MM.1S (cell line): Measurements from ENCODE around the gene PGGT1B.
A peak's percentile ranks its signal among the peaks of the same experiment; 100 is the strongest.
"Not testable (repeated sequence)": the region's sequence is repeated elsewhere in the genome, so short reads cannot be mapped to it uniquely, and the experiment has no call there.

Experiments
- DNase-seq: peaks from one replicate; pipeline ENCODE4 v3.0.0-alpha.2; 2015
- H2AFZ ChIP-seq: fragments of 300-600 bp; sonication (generic); 2 replicates; pipeline ENCODE4 v1.6.0; 2016; ENCODE audit warnings: antibody characterized with exemption, low read length
- H3F3A ChIP-seq: fragments of 300-600 bp; sonication (generic); 2 replicates; pipeline ENCODE4 v1.6.1; 2016; ENCODE audit warnings: mild to moderate bottlenecking, antibody characterized with exemption, low read length, moderate library complexity, mixed read lengths; ENCODE audit not compliant: insufficient read depth
- H3K27ac ChIP-seq: fragments of 300-600 bp; sonication (generic); 2 replicates; pipeline ENCODE4 v1.5.1; 2016; ENCODE audit warnings: mild to moderate bottlenecking, low read length
- H3K27me3 ChIP-seq: fragments of 300-600 bp; sonication (generic); replicated peaks from 2 replicates; pipeline ENCODE4 v1.6.0; 2016; ENCODE audit warnings: low read length; ENCODE audit not compliant: insufficient read depth
- H3K36me3 ChIP-seq: fragments of 300-600 bp; sonication (generic); replicated peaks from 2 replicates; pipeline ENCODE4 v1.6.1; 2016; ENCODE audit warnings: mild to moderate bottlenecking, low read length, mixed read lengths; ENCODE audit not compliant: insufficient read depth
- H3K4me1 ChIP-seq: fragments of 300-600 bp; sonication (generic); 2 replicates; pipeline ENCODE4 v1.6.1; 2016; ENCODE audit warnings: low read length, mixed read lengths
- H3K4me2 ChIP-seq: fragments of 300-600 bp; sonication (generic); 2 replicates; pipeline ENCODE4 v1.6.0; 2016; ENCODE audit warnings: low read depth, low read length
- H3K4me3 ChIP-seq: fragments of 300-600 bp; sonication (generic); 2 replicates; pipeline ENCODE4 v1.5.1; 2016; ENCODE audit warnings: low read length, mixed read lengths
- H3K79me2 ChIP-seq: fragments of 300-600 bp; sonication (generic); 2 replicates; pipeline ENCODE4 v1.6.1; 2016; ENCODE audit warnings: mixed run types, low read length, mixed read lengths
- H3K9ac ChIP-seq: fragments of 300-600 bp; sonication (generic); 2 replicates; pipeline ENCODE4 v1.6.1; 2016; ENCODE audit warnings: low read length, mixed read lengths
- H3K9me2 ChIP-seq: fragments of 300-600 bp; sonication (generic); replicated peaks from 2 replicates; pipeline ENCODE4 v1.6.1; 2016; ENCODE audit warnings: mild to moderate bottlenecking, low read length, mixed read lengths; ENCODE audit not compliant: insufficient read depth
- H3K9me3 ChIP-seq: fragments of 300-600 bp; sonication (generic); replicated peaks from 2 replicates; pipeline ENCODE4 v1.6.1; 2016; ENCODE audit warnings: mild to moderate bottlenecking, low read length, mixed read lengths; ENCODE audit not compliant: insufficient read depth
- H4K20me1 ChIP-seq: fragments of 300-600 bp; sonication (generic); 2 replicates; pipeline ENCODE4 v1.6.1; 2016; ENCODE audit warnings: mild to moderate bottlenecking, low read length, moderate library complexity, mixed read lengths; ENCODE audit not compliant: insufficient read depth
- CTCF ChIP-seq: fragments of 300-600 bp; sonication (generic); IDR thresholded peaks from 2 replicates; pipeline ENCODE4 v1.5.1; 2016; ENCODE audit warnings: antibody characterized with exemption, low read length, mixed read lengths
- EZH2 ChIP-seq: fragments of 300-600 bp; sonication (generic); optimal IDR thresholded peaks from 2 replicates; pipeline ENCODE3; 2017; ENCODE audit warnings: low read depth, mild to moderate bottlenecking, antibody characterized with exemption, low read length, mixed read lengths
- EZH2phosphoT487 ChIP-seq: fragments of 300-600 bp; sonication (generic); IDR thresholded peaks from 2 replicates; pipeline ENCODE4 v1.6.1; 2018; ENCODE audit warnings: antibody characterized with exemption, low read length

PGGT1B gene

GRCh38 chr5:115262011-115262320 is 711 bp downstream of the PGGT1B start:
- TF ChIP-seq CTCF (no peak), EZH2phosphoT487 (no peak), EZH2 (no peak)
- peaks cover 59% of the 10 kb centered on the region for H3K79me2 ChIP-seq
- peak overlapping the region; percentile 71; the same call in 1 of the 2 replicates for H3K27ac ChIP-seq
- peaks cover 16% of the 10 kb centered on the region for H3K4me1 ChIP-seq
- no peaks in the 10 kb centered on the region for H3K27me3 ChIP-seq
- H3F3A ChIP-seq, result peaks cover 9% of the 10 kb centered on the region; the same call in 1 of the 2 replicates
- H3K9me3 ChIP-seq, result 0 out of 2 replicates have a peak, but pooled peaks cover 4% of the 10 kb centered on the region
- H3K4me2 ChIP-seq, result peak overlapping the region; percentile 93
- no peaks in the 10 kb centered on the region for H3K36me3 ChIP-seq
- peak overlapping the region; percentile 87 for H3K4me3 ChIP-seq
- no peak for DNase-seq
- H2AFZ ChIP-seq, result peak overlapping the region; percentile 99
- peak overlapping the region; percentile 87 for H3K9ac ChIP-seq
- no peaks in the 10 kb centered on the region for H3K9me2 ChIP-seq
- H4K20me1 ChIP-seq, result no peaks in the 10 kb centered on the region; the same call in 1 of the 2 replicates

GRCh38 chr5:115260248-115260647 is 2.4 kb downstream of the PGGT1B start:
- no peak for DNase-seq
- TF ChIP-seq EZH2phosphoT487 (no peak), CTCF (no peak), EZH2 (no peak)
- H3F3A ChIP-seq, result peaks cover 9% of the 10 kb centered on the region; the same call in 1 of the 2 replicates
- H4K20me1 ChIP-seq, result peaks cover 4% of the 10 kb centered on the region; the same call in 1 of the 2 replicates
- H3K9ac ChIP-seq, result no peak overlapping the region
- no peaks in the 10 kb centered on the region for H3K36me3 ChIP-seq
- no peaks in the 10 kb centered on the region for H3K27me3 ChIP-seq
- H3K79me2 ChIP-seq, result peaks cover 76% of the 10 kb centered on the region
- H3K27ac ChIP-seq, result no peak overlapping the region
- no peaks in the 10 kb centered on the region for H3K9me2 ChIP-seq
- H3K4me1 ChIP-seq, result peaks cover 16% of the 10 kb centered on the region
- H2AFZ ChIP-seq, result no peak overlapping the region
- no peak overlapping the region for H3K4me3 ChIP-seq
- H3K4me2 ChIP-seq, result 0 out of 2 replicates have a peak overlapping the region, but pooled peaks have one; percentile 93
- 0 out of 2 replicates have a peak, but pooled peaks cover 4% of the 10 kb centered on the region for H3K9me3 ChIP-seq

- Histone ChIP-seq H3K4me1 (peaks cover 16% of the 10 kb centered on the region), H3K9me2 (no peaks in the 10 kb centered on the region), H3K27ac (no peak overlapping the region), H2AFZ (no peak overlapping the region), H3K36me3 (no peaks in the 10 kb centered on the region), H3K27me3 (no peaks in the 10 kb centered on the region), H4K20me1 (peaks cover 4% of the 10 kb centered on the region; the same call in 1 of the 2 replicates), H3K9ac (no peak overlapping the region), H3K4me2 (no peak overlapping the region), H3K79me2 (peaks cover 98% of the 10 kb centered on the region), H3F3A (peaks cover 9% of the 10 kb centered on the region; the same call in 1 of the 2 replicates), H3K4me3 (no peak overlapping the region), H3K9me3 (no peaks in the 10 kb centered on the region)
- no peak for DNase-seq
- TF ChIP-seq CTCF, result no peak
- no peak for TF ChIP-seq EZH2phosphoT487
- no peak for TF ChIP-seq EZH2
Observed at GRCh38 chr5:115257981-115258380, 4.7 kb downstream of the PGGT1B start.

- not testable (repeated sequence) for H3K9ac ChIP-seq, H3K4me1 ChIP-seq, H2AFZ ChIP-seq, H4K20me1 ChIP-seq, H3K9me3 ChIP-seq, H3F3A ChIP-seq, H3K4me2 ChIP-seq, DNase-seq, H3K9me2 ChIP-seq, H3K36me3 ChIP-seq, H3K27ac ChIP-seq, H3K4me3 ChIP-seq, H3K27me3 ChIP-seq
- peaks cover 58% of the 10 kb centered on the region for H3K79me2 ChIP-seq
Observed at GRCh38 chr5:115249379-115249778, 13.3 kb downstream of the PGGT1B start.
